ENCODE data around the gene SLC2A9.
"Not testable (repeated sequence)": the region's sequence is repeated elsewhere in the genome, so short reads cannot be mapped to it uniquely, and the experiment has no call there.

Gene SLC2A9

DNA sequence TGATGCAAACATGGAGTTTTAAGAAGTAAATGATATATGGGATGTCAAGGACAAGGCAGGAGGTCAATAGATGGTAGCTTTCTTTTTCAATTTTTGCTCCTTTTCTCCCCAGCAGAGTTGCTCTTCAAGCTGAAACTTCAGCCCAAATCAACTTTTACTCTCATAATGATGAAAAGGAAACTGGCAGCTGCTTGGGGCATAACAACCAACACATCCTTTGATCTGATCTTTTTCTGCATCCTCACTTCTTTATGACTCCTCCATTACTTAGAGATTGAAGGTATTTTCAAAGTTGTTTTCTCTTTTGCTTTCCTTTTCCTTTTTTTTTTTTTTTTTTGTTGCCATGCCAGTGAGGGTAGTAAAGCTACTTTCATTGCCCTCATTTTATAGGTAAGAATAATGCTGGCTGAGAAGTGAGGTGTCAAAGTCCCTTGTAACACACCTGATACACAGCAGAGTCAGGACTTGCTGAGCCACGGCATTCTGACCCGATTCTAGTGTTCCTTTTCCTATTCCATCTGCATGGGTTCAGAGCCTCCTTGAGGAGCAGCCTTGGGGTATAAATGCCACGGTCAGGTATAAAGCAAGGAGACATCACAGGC is 26.9 kb downstream of the SLC2A9 start:
- DNase-seq, result no peak

DNA sequence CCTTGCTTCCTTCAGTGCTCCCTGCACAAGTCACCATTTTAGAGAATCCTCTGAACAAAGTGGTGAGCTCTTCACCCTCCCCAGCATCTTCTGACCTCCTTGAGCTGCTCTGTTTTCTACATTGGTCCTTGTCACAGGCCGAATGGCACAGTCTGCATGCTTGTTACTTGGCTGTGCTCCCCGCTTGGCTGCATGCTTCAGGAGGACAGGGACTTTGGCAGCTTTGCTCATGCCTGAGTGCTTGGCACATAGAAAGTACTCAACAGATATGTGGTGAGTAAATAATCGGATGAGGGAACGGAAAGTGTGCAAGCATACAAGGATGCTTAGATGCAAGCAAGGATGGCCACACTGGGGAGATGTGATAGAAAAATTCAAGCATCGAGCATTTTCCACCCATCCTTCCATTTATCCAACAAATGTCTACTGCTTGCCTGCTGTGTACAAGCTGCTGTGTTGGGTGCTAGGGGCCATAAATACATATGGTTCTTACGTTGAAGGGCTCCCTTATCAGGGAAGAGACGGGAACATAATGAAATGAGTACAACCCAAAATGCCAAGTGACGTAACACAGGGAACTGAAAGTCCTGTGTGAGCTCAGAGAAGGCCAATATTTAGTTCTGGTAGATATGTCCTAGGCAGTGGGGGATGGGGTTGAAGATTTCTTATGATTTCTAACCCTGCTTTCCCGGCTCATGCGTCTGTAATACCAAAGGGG is 31.2 kb downstream of the SLC2A9 start:
- DNase-seq, result no peak

DNA sequence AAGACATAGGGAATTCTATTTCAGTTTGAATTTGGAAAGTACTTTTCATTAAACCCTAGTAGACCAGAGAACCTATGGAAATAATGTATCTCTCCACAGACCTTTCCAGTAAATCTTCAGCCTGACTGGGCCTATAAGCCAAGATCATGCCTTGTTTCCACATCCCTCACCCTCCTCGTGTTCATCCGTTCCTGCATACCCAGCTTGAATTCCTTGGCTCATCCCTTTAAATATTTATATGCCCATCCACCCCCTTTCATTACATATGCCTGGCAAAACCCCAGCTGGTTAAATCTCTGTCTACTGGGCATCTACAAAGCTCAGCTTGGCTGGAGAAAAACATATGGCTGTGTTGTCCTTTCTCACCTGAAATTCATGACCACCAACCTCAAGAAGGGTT is 32.4 kb downstream of the SLC2A9 start:
- no peak for DNase-seq

DNA sequence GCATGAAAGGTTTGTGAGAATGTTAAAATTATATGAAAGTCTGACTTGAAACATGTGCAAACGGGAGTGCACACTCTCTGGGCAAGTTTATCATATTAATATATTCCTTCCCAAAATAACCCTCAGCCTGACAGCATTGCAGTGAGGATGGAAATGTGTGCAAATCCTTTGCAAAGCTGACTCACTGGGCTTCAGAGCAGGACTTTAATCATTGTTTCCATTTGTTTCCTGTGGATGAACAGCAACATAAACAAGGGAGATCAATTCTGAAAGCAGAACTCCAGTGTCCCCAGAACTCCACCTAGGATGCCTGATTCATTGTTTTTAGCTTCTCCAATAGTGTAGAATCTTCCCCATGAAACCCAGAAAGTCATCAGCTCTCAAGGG is 32.9 kb downstream of the SLC2A9 start:
- DNase-seq, result no peak

DNA sequence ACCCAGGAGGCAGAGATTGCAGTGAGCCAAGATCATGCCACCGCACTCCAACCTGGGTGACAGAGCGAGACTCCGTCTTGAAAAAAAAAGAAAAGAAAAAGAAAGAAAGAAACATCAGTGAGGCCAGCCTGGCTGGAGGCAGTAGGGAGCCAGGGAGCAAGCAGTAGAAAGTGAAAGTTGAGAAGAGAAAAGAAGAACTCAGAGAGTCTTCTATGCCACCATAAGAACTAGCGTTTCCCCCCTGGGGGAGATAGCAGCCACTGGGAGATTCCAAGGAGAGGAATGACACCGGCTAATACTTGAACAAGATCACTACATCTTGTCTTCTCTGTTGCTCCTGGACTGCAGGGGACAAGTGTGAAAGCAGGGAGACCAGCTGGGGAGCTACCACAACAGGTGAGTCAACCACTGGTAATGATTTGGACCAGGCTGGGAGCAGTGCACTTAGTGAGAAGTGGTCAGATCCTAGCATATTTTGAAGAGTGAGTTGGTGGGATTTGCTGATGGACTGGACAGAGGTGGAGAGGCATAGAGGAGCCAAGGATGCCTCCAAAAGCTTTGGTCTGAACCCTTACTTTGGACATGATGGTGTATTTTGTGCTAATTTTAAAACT is 33.4 kb downstream of the SLC2A9 start:
- no peak for DNase-seq

DNA sequence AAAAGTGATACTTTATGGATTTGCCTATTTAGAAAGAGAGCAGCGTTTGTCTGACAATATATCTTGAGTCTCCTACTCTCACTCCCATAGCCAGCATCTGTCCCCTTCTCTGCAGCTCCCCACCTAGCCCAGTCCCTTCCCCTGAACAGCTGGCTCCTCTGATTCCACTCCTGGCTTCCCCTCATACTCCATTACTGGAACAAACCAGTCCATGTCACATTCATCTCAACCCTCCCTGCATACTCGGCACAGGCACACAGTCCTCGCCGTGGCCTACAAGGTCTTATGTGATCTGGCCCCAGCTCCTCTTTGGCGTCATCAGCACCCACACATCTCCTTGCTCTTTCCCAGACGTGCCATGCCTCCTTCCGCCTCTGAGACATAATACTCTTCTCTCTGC is 36.7 kb downstream of the SLC2A9 start:
- no peak for DNase-seq

DNA sequence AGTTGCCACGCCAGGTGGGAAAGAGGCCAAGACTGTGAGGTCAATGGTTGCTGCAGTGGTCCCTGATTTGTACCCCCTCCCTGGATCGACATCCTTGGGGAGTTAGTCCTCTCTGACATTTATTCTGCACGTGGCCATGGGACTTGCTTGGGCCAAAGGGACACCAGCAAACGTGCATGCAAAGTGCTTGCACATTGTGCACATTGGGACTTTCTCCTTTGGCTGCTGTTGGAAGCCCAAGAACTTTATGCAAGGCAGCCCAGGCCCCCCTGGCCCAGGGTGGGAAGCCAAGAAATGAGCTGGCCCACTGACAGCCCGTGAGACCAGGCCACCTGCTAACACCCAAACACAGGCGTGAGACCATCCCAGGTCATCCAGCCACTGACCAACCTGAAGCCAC is 38.1 kb downstream of the SLC2A9 start:
- no peak for DNase-seq

DNA sequence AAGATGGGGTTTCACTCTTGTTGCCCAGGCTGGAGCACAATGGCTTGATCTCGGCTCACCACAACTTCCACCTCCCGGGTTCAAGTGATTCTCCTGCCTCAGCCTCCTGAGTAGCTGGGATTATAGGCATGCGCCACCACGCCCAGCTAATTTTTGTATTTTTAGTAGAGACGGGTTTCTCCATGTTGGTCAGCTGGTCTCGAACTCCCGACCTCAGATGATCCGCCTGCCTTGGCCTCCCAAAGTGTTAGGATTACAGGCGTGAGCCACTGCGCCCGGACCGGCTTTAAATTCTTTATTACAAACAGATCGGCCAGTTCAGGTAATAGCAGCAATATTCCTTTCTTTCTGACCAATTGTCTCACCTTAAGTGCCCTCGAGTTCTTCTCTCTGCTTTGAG is 39.4 kb downstream of the SLC2A9 start:
- not testable (repeated sequence) for DNase-seq

DNA sequence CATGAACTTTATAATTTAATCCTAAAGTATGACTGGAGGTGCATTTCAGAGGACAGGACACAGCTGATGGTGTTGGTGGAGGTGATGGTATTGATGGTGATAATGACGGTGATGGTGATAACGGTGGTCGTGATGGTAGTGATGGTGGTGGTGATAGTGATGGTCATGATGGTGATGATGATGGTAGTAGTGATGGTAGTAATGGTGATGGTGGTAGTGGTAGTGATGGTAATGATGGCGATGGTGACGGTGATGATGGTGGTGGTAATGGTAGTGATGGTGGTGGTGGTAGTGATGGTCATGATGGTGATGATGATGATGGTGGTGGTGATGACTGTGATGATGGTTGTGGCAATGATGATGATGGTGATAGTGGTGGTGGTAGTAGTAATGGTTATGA is 40.4 kb downstream of the SLC2A9 start:
- DNase-seq, result no peak

DNA sequence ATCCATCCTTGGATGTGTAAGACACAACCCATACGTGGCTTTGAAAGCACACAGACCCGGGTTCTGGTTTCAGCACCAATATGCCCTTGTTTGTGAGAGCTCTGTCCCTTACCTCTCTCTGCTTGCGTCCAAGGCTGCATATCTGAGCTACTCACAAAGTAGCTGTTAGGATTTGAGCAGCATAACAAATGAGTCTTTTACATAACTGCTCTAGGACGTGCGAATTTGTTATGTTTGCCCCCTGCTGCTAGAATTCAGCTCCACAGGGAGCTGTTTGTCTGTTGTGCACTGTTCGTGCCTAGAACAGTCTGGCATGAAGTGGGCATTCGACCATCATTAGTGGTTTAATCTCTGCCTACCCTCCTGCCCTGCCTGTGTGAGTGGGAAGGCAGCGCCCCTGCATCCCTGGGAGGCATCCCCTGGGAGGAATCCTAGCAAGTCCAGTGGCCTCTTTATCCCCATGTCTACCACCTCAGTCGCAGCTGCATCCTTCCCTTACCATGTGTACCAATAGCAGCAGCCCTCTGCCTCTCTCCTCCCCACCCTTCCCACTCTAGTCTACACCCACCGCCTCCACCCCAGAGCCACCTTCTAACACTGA is 42.1 kb downstream of the SLC2A9 start:
- no peak for DNase-seq

DNA sequence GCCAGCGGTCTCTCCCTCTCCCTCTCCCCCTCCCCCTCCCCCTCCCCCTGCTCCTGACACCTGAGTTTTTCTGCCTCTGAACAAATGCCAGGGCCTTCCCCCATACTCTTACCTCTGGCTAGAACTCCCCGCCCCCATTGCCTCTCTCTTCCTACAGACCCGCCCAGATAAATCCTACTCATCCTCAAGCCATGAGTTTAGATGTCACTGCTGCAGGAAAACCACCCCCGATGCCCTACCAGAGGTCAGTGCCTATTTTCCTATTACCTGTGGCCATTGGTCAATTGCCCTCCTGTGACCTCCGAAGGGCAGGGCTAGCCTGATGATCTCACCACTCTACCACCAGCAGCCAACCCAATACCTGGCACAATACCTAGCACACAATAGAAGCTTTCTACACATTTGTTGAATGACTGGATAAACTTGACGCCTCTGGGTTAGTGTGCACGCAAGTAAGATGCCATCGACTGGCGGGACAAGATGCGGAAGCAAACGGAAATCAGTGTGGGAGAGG is 43.7 kb downstream of the SLC2A9 start:
- no peak for DNase-seq

DNA sequence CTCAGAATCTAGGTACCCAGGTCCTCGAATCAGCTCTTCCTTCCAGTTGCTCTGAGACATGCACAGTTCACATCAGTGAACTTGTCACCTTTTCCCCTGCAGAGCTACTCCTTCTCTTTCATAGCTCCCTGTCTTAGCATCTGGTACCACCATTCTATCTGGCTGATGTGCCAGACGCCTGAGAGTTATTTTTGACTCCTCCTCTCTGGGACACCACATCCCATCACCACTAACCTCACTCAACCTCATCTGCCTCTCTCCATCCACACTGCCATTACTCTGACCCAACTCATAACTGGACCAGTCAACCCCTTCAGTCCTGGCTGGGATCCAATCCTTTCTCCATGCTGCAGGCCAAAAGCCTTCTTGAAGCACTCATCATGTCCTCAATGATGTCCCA is 44.5 kb downstream of the SLC2A9 start:
- no peak for DNase-seq

DNA sequence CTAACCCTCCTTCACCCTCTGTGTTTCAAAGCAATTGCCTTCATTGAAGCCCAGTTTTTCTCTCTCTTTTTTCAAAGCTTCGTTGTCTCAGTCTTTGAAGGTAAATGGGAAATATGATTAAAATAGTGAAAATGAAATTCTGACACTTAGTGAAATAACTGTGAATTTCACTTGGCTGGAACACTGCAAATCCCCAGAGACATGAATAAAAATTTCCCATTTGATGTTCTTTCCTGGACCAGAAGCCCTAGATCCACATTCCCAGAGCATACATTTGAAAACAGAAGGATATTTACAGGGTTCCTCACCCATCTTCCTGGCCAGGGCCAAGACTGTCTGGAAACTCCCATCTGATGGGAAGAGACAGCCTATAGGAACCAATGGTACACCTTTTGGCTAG is 45.0 kb downstream of the SLC2A9 start:
- DNase-seq, result no peak

DNA sequence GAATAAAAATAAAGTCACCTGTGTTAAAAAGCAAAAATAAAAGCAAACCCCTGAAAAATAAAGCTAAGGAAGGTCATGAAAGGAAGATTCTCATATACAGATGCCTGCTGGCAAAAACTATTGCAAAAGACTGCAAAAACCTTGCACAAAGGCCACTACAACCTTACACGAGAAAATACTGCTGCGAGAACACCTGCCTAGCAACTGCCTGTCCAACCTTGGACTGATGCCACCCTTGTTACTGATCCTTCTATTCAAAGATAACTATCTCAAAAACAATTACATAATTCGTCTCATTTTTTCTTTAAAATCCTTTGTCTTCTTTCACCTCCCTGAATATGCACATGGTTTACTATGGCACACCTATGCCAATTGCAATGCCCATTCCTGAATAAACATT is 49.6 kb downstream of the SLC2A9 start:
- no peak for DNase-seq

DNA sequence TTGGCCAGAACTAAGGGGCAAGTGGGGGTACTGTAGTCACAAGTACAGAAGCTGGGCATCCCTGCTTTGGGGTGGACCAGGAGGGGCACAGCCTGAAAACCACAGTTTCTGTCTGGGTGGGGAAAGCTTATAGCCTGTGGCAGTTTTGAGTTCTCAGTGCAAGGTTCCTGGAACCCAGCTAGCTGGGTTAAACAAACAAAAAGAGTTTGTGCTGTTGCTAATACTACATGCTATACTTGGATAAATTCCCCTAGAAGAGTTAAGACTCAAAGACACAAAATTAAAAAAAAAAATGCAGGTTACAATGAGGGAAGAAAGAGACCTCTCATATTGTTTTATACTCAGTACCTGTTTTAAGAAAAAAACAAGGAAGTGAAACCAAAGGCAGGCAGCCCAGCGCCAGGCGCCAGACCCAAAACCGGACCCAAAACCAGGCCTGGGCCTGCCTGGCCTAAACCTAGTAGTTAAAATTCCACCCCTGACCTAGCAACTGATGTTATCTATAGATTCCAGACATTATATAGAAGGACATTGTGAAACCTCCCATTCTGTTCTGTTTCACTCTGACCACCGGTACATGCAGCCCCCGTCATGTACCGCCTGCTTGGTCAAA is 50.8 kb downstream of the SLC2A9 start:
- no peak for DNase-seq

DNA sequence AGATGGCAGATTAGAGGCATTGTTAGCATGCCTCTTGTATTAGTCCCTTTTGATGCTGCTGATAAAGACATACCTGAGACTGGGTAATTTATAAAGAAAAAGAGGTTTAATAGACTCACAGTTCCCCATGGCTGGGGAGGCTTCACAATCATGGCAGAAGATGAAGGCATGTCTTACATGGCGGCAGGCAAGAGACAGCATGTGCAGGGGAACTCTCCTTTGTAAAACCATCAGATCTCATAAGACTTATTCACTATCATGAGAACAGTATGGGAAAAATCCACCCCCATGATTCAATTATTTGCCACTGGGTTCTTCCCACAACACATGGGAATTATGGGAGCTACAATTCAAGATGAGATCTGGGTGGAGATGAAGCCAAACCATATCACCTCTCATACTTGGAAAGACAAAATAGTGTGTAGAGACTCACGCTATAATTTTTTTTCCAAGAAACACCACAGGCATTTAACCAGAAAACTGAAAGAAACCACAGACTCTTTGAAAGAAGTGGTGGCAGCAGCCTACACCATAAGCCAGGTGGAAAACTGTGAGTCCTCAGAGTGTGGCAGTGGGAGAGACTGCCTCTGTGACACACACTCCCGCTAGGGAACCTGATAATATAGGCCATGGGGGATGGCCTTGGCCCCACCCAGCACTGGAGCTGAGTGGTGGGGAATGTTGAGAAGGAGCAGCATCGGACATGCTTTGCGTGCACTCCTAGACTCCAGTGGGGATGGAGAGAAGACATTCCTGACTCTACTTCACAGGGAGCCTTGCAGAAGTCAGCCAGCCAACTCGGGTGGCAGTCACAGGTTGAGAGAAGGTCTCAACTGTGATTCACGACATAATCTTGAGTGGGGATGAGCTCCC is 51.5 kb downstream of the SLC2A9 start:
- no peak for DNase-seq

DNA sequence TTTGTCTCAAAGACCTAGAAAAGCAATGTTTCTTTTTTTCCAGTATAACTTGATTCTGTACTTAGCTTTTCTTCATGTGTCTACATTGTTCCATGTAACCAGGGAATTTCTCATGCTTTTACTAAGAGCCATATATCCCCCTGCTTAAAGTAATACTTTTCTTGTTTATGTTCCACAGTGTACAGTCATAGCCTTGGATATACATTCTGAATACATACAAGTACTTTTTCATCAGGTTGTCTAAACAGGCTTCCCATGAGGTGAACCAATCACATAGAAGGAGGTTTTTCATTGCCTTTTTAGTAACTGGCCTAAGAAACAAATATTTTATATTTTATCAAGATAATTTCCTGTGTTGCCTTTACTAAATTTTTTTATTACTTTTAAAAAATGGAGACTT is 52.8 kb downstream of the SLC2A9 start:
- DNase-seq, result no peak

DNA sequence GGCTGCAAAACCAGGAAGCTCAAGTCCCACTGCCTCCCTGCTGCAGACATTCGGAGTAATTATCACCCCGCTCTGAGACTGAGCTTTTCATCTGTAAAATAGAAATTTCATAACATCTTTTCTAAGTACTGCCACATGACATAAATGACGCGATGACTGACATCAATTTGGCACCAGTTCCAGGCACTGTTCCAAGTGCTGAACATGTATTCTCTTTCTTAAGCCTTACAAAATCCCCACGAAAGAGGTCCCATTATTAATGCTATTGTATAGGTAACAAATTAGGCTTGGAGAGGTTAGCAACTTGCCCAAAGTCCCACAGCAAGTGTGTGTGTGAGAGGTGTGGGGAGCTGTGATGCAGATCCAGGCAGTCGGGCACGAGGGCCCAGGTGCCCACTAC is 56.4 kb downstream of the SLC2A9 start:
- no peak for DNase-seq

DNA sequence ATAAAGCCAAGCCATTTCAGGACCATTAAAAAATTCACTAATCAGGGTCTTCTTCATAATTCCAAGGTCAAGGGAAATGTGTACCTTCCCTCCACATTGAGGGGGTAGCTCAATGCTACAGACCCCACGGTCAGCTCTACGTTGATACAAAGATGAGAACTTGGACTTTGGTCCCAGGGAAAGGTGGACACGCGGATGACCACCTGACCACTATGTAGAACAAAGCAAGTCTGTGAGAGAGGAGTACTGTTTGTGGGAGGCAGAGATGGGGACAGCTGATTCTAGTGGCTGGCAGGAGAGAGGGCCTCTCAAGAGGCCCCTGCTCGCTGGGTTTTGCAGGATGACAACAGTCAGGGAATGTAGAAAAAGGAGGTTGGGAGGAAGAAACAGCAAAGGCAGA is 58.0 kb downstream of the SLC2A9 start:
- DNase-seq, result no peak

DNA sequence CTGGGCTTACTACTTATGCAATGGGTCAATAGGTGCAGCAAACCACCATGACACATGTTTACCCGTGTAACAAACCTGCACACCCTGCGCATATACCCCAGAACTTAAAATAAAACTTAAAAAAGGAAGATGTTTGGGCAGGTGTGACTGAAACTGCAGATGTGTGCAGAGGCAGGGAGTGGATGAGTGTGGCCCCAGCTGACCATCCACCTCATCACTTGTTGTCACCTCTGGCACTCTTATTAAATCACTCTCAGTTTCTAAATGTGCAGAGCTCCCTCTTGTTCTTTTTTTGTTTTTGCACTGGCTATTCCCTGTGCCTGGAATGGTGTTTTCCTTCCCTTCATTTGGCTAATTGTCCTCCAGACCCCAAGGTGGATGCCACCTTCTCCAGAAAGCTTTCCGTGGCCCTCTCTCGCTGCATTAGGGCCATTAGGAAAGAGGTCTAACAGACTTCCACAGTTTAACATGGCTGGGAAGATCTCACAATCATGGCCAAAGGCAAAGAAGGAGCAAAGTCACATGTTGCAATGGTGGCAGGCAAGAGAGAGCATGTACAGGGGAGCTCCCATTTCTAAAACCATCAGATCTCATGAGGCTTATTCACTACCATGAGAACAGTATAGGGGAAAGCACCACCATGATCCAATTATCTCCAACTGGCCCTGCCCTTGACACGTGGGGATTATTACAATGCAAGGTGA is 58.5 kb downstream of the SLC2A9 start:
- no peak for DNase-seq

DNA sequence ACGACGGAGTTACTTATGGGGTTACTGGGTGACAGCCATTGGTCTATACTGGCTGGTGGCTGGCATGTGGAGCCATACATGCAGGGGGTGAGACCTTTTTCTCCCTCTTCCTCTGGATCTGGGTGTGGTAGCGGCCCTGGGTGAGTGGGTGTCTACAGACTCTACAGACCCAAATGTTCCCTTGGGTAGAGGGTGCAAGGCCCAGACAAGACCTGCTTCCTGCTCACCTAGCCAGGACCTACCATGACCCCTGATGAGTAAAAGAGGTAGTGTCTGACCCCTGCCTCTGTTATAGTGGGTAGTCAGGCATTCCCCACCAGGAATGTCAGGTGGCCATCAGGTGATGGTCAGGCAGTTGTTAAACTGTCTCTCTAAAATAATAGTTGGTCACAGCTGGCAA is 66.8 kb downstream of the SLC2A9 start:
- DNase-seq, result no peak

DNA sequence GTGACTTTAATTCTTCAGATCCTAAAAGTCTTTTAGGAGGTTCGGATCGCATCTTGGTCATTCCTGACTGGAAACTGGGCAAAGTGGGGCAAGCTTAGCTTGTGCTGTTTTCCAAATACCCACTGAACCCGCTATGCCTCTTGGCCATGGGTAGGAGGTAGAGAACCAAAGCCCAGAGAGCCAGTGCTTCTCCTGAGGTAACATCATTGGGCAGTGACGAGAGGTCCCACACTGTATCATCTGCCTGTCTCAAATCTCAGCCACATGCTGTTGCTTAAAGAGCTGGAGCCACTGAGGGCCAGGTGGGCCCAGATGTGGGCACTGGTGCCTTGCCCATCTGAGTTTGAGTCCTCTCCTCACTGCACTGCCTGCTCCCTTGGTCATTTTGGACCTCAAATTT is 68.2 kb downstream of the SLC2A9 start:
- no peak for DNase-seq

Measured in activated CD4-positive, alpha-beta T cell treated with anti-CD3 and anti-CD28 coated beads for 1 hour (primary cell).